GM12875 (cell line): ENCODE measurements around the gene GABRD.

Source experiments
- H3K4me3 ChIP-seq: one replicate; pipeline ENCODE4 v1.5.1; 2011; ENCODE audit warnings: low read depth, low read length, control low read depth
- TF ChIP-seq, protein P1 (sequence below): IDR thresholded peaks from 2 replicates; pipeline ENCODE4 v1.5.1; 2011; ENCODE audit warnings: low read depth, mild to moderate bottlenecking, control low read depth, inconsistent platforms, low read length, moderate library complexity, borderline replicate concordance; ENCODE audit not compliant: insufficient read depth

Gene GABRD

GRCh38 chr1:1994536-1994935 is 24.6 kb upstream of the GABRD start:
- TF ChIP-seq, protein P1, sequence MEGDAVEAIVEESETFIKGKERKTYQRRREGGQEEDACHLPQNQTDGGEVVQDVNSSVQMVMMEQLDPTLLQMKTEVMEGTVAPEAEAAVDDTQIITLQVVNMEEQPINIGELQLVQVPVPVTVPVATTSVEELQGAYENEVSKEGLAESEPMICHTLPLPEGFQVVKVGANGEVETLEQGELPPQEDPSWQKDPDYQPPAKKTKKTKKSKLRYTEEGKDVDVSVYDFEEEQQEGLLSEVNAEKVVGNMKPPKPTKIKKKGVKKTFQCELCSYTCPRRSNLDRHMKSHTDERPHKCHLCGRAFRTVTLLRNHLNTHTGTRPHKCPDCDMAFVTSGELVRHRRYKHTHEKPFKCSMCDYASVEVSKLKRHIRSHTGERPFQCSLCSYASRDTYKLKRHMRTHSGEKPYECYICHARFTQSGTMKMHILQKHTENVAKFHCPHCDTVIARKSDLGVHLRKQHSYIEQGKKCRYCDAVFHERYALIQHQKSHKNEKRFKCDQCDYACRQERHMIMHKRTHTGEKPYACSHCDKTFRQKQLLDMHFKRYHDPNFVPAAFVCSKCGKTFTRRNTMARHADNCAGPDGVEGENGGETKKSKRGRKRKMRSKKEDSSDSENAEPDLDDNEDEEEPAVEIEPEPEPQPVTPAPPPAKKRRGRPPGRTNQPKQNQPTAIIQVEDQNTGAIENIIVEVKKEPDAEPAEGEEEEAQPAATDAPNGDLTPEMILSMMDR: no peak

GRCh38 chr1:1996207-1996651 is 22.9 kb upstream of the GABRD start:
- TF ChIP-seq, protein P1: no peak
- no peak overlapping the region for H3K4me3 ChIP-seq

More at GRCh38 chr1:1994536-1994935, 24.6 kb upstream of the GABRD start:
- no peak overlapping the region for H3K4me3 ChIP-seq

- TF ChIP-seq, protein P1: no peak
- H3K4me3 ChIP-seq: no peak overlapping the region
Measured at GRCh38 chr1:1997576-1997975, 21.6 kb upstream of the GABRD start.

- H3K4me3 ChIP-seq: no peak overlapping the region
- TF ChIP-seq, protein P1: no peak
Measured at GRCh38 chr1:2000432-2000831, 18.7 kb upstream of the GABRD start.

DNA sequence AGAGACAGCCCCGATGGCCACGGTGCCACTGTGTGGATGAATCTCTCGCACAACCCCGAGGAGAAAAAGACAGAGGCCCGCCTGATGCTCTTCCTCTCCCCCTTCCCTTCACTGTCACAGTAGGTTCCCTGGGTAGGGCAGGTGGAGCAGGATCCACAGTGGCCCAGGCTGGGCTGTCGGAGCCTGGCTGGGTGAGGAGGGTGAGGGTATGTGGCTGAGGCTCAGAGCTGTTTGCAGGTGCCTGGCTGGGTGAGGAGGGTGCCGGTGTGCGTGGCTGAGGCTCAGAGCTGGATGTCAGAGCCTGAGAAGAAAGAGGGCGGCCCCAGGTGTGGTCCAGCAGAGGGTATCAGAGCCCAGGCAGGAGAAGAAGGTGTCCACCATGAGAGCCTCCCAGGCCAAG is 18.3 kb upstream of the GABRD start:
- H3K4me3 ChIP-seq: no peak overlapping the region
- TF ChIP-seq, protein P1: no peak

GRCh38 chr1:2001773-2002411 is 17.3 kb upstream of the GABRD start:
- no peak overlapping the region for H3K4me3 ChIP-seq
- TF ChIP-seq, protein P1: no peak

DNA sequence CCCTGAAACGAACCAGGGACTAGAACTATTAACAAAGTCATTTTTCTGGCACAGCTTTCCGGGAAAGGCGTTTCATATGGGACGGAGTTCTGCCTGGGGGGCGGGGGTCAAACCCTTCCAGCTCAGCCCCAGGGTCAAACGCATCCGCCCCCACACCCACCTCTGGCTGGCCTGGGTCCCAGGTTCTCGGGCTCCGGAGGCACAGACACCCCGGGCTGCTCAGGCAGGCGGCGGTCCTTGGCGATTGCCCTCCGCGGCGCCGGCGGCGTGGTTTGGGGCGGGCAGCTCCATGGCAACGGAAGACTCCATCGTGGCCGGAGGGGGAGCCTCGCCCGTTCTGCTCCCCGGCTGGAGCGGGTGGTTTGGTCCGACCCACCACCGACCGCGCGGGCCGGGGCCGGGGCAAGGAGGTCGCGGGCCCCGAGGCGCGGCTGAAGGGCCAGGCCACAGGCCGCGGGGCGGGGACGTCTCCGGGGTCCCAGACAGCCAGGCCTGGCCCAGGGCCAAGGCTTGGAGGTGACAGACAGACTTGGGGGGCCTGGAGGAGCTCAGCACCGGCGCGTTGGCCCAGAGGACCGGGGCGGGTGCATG is 15.5 kb upstream of the GABRD start, which contains the start of gene CFAP74:
Gene CFAP74, minus strand, starts transcription at position 246 of the 591 bp plus-strand sequence. CDS start 12,830 bp downstream, outside the sequence.
- no peak within 1 kb of the TSS for H3K4me3 ChIP-seq
- TF ChIP-seq, protein P1: no peak
